ENCODE measurements around the gene TPP1.

Gene TPP1

GRCh38 chr11:6619004-6619745, at the start of gene TPP1:
TPP1 (minus strand) TSS chr11:6619422; CDS start chr11:6619400, 22 bp downstream.
- DNase-seq: peak; percentile 95

DNA sequence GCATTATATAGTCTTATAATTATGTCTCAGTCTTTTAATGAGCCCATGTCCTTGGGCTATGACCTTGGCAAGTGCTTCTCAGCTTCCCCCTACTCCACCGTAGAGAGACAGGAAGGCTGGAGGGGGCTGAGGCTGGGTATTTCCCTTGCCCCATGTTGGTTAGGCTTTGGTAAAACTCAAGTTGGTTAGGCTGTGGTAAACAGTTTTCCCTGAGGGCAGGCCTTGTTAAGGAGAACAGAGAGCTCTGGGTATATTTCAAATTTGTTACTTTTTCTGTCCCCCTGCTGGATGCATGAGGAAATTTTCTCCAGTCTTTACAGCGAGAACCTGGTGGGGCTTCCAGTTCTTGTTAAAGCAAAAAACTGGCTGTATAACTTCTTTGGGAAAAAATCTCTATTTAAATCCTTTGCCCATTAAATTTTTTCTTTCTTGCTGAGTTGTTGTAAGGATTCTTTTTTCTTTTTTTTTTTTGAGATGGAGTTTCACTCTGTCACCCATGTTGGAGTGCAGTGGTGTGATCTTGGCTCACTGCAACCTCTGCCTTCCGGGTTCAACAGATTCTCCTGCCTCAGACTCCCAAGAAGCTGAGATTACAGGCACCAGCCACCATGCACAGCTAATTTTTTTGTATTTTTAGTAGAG, 48.6 kb upstream of the TPP1 start:
- no peak for DNase-seq

DNA sequence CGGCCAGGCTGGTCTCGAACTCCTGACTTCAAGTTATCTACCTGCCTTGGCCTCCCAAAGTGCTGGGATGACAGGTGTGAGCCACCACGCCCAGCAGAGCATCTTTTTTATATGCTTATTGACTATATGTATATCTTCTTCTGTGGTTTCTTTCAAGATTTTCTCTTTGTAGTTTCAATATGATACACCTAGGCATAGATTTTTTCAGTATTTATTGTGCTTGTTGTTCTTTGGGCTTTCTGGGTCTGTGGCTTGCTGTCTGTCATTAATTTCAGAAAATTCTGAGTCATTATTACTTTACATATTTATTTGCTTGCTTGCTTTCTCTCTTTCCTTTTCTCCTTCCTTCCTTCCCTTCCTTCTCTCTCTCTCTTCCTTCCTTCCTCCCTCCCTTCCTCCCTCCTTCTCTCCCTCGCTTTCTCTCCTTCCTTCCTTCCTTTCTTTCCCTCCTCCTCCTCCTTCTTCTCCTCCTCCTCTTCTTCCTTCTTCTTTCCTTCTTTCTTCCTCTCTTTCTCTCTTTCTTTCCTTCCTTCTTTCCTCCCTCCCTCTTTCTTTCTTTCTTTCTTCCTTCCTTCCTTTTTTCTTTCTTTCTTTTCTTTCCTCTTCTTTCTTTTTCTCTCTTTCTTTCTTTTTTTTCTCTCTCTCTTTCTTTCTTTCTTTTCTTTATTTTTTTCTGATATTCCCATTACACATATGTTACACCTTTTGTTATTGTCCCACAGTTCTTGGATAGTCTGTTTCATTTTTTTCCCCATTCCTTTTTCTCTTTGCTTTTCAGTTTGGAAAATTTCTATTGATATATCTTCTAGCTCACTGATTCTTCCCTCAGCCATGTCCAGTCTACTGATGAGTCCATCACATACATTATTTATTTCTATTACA, 47.3 kb upstream of the TPP1 start:
- DNase-seq: no peak

DNA sequence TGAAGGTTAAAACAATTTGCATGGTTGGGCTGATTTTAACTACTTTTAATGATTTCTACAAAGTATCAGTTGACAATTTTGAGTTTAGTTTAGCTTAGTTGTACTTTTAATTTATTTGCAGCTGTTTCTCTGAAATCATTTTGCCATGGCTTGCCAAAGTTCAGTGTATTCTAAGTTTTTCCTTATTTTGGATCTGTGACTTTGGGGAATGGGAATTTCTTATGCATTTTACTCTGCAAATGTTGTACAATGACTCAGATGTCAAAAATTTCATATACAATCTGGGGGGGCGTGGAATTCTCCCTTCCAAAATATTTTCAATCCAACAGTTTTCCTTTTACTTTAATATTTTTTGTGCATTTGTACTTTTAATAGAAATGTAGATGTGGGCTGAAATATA, 45.3 kb upstream of the TPP1 start:
- DNase-seq: no peak

DNA sequence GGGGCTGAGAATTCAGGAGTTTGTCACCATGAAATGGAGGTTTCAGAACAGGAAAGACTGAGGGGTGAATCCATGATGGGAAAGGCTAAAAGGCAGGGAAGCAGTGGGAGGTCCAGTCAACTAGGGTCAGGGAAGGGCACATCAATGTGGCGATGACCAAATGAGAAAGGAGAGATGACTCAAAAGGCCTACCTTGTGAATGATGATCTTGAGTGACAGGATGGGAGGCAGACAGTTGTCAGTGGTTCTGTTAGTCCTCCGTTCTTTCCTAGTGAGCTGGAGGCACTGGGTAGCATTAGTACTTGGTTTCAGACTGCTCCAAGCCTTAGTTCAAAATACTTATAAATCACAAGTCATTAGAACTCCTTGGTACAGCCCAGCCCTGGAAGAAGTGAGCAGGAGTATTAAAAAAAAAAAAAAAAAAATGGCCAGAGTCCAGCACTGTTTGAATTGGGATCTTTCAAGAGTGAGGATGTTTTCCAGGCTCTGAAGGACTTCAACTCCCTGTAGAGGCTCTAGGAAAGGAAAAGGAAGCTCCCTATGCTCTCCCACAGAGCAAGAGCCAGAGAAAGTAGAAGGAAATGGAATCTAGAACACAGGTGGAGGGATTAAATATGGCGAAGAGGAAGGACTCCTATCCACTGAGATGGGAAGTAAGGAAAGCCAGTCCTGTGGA, 44.7 kb upstream of the TPP1 start:
- DNase-seq: no peak

- DNase-seq: no peak
Measured at GRCh38 chr11:6660712-6661111, 41.5 kb upstream of the TPP1 start.

DNA sequence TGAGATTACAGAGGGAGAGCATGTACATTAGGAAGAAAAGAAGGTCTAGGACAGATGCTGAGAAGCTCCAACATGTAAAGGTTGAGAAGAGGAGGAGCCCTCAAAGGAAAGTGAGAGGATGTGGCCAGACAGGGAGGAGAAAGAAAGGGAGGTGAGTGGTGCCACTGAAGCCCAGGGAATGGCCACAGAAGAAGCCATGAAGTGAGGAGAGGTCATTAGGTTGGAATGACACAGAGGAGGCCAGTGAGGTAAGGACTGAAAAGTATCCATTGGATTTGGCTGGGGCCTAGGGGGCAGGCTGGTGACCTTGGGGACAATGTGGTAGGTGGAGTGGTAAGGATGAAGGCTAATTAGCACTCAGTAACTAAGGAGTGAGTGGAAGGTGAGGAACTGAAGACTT, 39.4 kb upstream of the TPP1 start:
- DNase-seq: no peak

GRCh38 chr11:6657346-6657745, 38.1 kb upstream of the TPP1 start:
- no peak for DNase-seq

- DNase-seq: no peak
Measured at GRCh38 chr11:6656936-6657335, 37.7 kb upstream of the TPP1 start.

DNA sequence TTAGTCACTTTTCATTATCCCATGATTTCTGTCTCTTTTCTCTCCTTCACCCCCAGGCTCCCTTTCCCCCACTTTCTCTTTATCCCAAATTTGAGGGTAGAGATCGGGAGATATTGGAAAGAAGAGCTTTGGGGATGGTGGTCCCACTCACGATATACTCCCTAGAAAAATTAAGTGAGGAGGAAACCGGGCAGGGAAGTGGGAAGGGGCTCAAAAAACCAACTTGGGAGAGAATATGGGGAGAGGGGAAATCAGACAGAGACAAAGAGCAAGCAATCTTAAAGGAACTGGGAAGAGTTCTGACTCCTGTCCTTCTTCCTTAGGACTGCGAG, 37.3 kb upstream of the TPP1 start:
- DNase-seq: no peak

DNA sequence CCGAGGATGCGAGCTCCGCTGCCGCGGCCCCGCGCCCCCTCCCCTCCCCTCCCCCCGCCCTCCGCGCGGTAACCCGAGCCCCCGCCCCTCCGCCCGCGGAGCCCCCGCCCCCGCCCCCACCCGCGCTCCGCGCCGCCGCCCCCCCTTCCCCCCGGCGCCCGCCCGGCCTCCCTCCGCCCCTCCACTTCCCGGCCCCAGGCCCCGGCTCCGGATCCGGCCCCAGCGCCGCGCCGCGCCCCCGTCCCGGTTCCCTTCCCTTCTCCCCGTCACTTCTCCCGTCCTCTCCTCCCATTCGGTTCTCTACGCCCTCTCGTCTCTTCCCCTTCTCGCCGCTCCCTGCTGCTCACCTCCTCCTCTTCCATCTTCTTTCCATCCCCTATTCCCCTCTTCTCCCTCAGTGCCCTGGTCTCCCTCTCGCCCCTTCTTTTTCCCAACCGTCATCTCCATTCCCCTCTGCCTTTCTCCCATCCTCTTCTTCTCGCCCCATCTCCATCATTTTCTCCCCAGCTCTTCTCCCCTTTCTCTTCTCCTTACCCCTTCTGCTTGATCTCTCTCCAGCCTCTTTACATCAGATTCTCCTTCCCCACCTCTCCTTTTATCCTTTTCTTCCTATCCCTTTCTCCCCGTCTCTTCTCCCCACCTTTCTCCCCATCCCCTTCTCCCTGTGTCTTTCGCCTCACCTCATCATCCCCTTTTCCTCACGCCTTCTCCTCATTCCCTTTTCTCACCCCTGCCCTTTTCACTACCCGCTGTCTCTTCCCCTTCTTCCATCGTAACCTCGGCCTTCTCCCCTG, 36.8 kb upstream of the TPP1 start, which contains the start of gene DCHS1:
DCHS1 (minus strand) TSS at position 20 of the 794 bp plus-strand sequence. CDS start 14,196 bp downstream, outside the sequence.
- DNase-seq: peak; percentile 82

- DNase-seq: peak; percentile 69
Measured at GRCh38 chr11:6655020-6655789, 36.0 kb upstream of the TPP1 start.

DNA sequence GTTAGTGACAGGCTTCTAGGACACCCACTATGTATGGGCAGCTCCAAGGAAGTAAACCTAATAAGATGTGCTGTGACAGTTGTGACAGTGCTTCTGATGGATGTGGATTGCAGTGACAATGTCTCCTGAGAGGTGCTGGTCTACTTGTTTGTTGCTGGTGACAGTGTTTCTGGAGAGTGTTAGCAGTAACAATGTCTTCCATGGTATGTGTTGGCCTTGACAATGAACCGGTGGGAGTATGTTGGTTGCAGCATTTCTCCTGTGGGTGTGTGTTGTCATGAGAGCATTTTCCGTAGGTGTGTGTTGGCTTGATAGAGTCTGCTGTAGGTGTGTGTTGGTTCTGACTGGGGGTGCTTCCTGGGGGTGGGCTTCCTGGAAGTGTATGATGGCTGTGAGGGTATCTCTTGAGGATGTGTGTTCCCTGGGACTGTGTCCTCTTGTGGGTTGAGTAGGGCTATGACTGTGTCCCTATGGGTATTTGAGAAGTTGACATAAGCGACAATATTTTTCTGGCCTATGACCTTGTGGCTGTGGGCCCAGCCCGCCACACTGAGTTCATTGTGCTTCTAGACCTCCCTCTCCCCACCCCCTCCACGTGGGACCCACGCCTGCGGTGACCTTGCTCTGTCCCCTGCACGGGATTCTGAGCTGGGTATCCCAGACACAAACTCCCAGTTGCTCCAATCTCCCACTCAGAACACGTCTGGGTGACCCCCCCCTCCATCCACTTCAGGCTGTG, 35.2 kb upstream of the TPP1 start:
- DNase-seq: no peak

GRCh38 chr11:6653656-6654055, 34.4 kb upstream of the TPP1 start:
- DNase-seq: no peak

DNA sequence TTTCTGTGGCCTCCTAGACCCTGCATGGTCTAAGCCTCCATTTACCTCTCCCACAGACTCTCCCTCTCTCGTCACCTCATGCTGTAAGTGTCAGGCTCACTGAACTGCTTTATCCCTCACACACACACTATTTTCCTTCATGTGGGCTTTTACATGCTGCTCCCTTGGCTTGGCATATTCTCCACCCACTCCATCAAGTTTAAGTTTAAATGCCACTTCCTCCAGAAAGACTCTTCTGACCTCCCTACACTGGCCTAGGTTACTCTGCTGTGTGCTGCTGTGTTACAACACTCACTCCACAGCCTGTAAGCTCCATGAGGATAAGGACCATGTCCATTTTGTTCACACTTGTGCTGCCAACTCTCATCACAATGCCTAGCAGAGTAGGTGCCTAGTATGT, 33.9 kb upstream of the TPP1 start:
- no peak for DNase-seq

DNA sequence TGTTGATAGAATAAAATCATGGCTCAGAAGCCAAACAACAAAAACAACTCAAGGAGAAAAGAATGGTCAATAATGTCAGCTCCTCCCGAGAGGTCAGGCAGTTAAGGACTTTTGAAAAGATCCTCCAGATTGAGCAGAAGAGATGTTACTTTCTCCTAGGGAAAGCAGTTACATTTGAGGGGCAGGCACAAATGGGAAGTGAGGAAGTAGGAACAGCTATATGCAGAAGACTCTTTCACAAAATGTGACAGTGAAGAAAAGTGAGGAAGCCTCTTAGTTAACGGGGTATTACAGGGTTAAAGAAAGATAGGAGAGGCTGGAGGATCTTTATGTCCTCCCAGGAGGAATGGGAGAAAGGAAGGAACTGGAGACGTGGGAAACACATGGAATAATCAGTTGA, 33.0 kb upstream of the TPP1 start:
- no peak for DNase-seq

DNA sequence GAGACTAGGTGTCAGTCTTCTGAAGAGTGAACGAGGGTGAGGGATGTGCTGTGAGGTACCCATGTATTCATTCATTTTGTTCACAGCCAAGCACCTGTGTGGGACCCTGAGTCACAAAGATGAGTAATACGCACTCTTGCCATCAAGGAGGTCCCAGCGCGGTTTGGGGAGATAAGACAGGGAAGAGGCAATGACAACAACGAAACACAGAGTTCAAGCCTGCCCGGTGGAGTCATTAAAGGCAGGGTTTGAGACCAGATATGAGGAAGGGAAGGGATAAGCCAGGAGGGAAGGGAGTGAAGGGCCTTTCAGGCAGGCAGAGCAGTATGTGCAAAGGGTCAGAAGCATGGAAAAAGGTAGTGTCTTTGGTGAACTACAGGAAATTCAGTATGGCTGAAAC, 31.8 kb upstream of the TPP1 start:
- no peak for DNase-seq

- DNase-seq: no peak
Measured at GRCh38 chr11:6650104-6650503, 30.9 kb upstream of the TPP1 start.

DNA sequence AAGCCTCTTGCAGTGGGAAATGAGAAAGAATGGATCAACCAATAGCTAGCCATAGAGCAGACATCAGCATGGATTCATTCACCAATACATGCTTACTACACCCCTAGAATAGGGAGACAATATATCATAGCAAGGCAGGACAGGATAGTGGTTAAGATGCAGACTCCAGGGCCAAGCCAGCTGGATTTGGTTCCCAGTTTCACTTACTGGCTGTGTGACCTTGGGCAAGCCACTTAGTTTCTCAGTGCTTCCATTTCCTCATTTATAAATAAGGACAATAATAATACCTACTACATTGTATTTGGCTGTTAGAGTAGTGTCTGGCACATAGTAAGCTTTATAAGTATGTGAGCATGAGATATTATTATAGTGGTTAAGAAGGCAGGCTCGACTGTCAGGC, 29.3 kb upstream of the TPP1 start:
- no peak for DNase-seq

DNA sequence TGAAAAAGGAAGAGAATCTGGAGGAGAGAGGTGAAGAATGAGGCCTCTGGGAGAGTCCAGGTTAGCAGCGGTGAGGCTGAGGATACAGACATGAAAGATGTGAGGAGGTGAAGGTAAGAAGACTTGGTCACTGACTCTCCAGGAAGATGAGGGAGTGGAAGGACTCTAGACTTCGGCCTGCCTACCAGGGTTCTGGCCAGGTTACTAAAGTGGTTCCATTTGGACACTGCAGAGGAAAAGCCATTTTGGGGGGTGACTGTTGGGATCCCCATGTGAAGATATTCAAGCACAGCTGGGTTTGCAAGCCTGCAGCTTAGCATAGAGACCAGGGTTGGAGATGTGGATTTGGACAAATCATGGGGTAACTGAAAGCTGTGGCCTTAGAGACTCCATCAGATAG, 28.6 kb upstream of the TPP1 start:
- DNase-seq: no peak
